A549 (cell line): ENCODE data around the gene MTO1.

Experiments
- BHLHE40 ChIP-seq: IDR thresholded peaks from 2 replicates; pipeline ENCODE4 v1.6.1; 2012; ENCODE audit warnings: low read depth, low read length, inconsistent platforms
- HOXA7 ChIP-seq: fragments of 250-450 bp; sonication (Bioruptor Pico); IDR thresholded peaks from 2 replicates; pipeline ENCODE4 v1.5.0; 2020; ENCODE audit warnings: mild to moderate bottlenecking, moderate library complexity
- JUN ChIP-seq, 2 experiments: fragments of >200 bp; sonication (Bioruptor Twin); formaldehyde crosslinking; IDR thresholded peaks; 2 replicates in 1 of 2; 3 replicates in 1 of 2; pipeline ENCODE4 v1.6.1; 2016 to 2017
- KDM1A ChIP-seq: fragments of 200-600 bp; sonication (generic); IDR thresholded peaks from 2 replicates; pipeline ENCODE4 v1.6.1; 2016; ENCODE audit warnings: low read depth, mild to moderate bottlenecking
- KDM5A ChIP-seq: fragments of 200-600 bp; sonication (generic); IDR thresholded peaks from 2 replicates; pipeline ENCODE4 v1.6.1; 2016; ENCODE audit warnings: antibody characterized with exemption, mild to moderate bottlenecking
- POLR2A ChIP-seq: IDR thresholded peaks from 2 replicates; pipeline ENCODE4 v1.6.1; 2012; ENCODE audit warnings: mild to moderate bottlenecking, low read length
- POLR2AphosphoS2 ChIP-seq: conservative IDR thresholded peaks from 2 replicates; pipeline ENCODE4 v1.6.1; 2012; ENCODE audit warnings: low read length, improper control_type of control experiment, inconsistent platforms
- TF ChIP-seq, protein P1 (sequence below): fragments of >200 bp; sonication (Bioruptor Twin); formaldehyde crosslinking; IDR thresholded peaks from 3 replicates; pipeline ENCODE4 v1.5.1; 2016
- TF ChIP-seq, protein P2 (sequence below): fragments of 150-350 bp; IDR thresholded peaks from 2 replicates; pipeline ENCODE4 v1.6.1; 2014; ENCODE audit warnings: low read depth, mild to moderate bottlenecking, low read length
- TF ChIP-seq, protein P3 (sequence below): IDR thresholded peaks from 2 replicates; pipeline ENCODE4 v1.6.1; 2012; ENCODE audit warnings: low read depth, borderline replicate concordance
- TF ChIP-seq, protein P4 (sequence below): IDR thresholded peaks from 2 replicates; pipeline ENCODE4 v1.6.1; 2012

DNA sequence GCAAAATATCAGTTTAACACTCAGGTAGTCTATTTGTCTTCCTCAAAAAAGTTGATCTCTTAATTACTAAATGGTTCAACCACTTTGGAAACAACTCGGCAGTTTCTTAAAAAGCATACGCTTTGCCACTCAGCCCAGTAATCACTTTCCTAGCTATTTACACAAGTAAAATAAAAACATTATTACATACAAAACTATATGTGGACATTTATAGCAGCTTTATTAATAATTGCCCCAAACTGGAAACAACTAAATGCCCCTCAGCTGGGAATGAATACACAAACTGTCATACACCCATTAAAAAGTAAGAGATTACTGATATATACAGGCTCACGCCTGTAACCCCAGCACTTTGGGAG is 51.9 kb downstream of the MTO1 start:
- TF ChIP-seq, protein P1, sequence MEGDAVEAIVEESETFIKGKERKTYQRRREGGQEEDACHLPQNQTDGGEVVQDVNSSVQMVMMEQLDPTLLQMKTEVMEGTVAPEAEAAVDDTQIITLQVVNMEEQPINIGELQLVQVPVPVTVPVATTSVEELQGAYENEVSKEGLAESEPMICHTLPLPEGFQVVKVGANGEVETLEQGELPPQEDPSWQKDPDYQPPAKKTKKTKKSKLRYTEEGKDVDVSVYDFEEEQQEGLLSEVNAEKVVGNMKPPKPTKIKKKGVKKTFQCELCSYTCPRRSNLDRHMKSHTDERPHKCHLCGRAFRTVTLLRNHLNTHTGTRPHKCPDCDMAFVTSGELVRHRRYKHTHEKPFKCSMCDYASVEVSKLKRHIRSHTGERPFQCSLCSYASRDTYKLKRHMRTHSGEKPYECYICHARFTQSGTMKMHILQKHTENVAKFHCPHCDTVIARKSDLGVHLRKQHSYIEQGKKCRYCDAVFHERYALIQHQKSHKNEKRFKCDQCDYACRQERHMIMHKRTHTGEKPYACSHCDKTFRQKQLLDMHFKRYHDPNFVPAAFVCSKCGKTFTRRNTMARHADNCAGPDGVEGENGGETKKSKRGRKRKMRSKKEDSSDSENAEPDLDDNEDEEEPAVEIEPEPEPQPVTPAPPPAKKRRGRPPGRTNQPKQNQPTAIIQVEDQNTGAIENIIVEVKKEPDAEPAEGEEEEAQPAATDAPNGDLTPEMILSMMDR, result no peak
- TF ChIP-seq POLR2A (no peak), HOXA7 (CRISPR knock-in tag) (no peak), POLR2AphosphoS2 (0 out of 2 replicates have a peak, but pooled peaks have one; percentile 69), BHLHE40 (no peak), JUN (IDR thresholded peaks at IDR 0.05) (no peak), KDM1A (no peak), KDM5A (no peak)
- TF ChIP-seq, protein P2, sequence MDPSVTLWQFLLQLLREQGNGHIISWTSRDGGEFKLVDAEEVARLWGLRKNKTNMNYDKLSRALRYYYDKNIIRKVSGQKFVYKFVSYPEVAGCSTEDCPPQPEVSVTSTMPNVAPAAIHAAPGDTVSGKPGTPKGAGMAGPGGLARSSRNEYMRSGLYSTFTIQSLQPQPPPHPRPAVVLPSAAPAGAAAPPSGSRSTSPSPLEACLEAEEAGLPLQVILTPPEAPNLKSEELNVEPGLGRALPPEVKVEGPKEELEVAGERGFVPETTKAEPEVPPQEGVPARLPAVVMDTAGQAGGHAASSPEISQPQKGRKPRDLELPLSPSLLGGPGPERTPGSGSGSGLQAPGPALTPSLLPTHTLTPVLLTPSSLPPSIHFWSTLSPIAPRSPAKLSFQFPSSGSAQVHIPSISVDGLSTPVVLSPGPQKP, result no peak
- TF ChIP-seq, protein P3, sequence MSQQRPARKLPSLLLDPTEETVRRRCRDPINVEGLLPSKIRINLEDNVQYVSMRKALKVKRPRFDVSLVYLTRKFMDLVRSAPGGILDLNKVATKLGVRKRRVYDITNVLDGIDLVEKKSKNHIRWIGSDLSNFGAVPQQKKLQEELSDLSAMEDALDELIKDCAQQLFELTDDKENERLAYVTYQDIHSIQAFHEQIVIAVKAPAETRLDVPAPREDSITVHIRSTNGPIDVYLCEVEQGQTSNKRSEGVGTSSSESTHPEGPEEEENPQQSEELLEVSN, result no peak
- TF ChIP-seq, protein P4, sequence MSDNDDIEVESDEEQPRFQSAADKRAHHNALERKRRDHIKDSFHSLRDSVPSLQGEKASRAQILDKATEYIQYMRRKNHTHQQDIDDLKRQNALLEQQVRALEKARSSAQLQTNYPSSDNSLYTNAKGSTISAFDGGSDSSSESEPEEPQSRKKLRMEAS, result no peak
